ENCODE measurements around the gene CCL19.

DNA sequence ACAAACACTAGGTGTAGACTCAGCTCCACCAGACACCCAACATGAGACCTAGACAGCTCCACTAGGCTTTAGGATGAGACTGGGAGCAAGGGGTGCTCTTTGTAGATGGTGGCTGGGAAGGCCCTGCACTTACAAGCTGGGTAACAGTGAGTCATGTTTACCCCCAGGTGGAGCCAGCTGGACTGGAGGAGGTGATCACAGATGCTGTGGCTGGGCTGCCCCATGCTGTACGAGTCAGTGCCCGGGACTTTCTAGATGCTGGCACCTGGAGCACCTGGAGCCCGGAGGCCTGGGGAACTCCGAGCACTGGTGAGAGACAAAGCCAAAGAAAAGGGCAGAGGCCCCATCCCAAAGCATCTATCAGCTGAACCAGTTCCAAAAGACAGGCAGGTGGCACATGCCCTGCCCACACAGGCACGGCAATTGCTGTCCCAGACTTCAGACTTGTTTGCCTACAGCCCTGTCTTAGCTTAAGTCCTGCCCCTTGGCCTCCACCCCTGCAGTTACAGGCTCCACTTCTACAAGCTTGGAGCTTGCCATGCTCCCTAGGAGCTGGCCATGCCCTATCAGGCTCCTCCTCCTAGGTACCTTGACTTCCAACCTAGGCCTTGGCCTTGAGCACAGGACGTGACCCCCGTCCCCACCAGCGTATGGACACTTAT lies 31.4 kb downstream of the CCL19 start:
- TF ChIP-seq, protein P1, sequence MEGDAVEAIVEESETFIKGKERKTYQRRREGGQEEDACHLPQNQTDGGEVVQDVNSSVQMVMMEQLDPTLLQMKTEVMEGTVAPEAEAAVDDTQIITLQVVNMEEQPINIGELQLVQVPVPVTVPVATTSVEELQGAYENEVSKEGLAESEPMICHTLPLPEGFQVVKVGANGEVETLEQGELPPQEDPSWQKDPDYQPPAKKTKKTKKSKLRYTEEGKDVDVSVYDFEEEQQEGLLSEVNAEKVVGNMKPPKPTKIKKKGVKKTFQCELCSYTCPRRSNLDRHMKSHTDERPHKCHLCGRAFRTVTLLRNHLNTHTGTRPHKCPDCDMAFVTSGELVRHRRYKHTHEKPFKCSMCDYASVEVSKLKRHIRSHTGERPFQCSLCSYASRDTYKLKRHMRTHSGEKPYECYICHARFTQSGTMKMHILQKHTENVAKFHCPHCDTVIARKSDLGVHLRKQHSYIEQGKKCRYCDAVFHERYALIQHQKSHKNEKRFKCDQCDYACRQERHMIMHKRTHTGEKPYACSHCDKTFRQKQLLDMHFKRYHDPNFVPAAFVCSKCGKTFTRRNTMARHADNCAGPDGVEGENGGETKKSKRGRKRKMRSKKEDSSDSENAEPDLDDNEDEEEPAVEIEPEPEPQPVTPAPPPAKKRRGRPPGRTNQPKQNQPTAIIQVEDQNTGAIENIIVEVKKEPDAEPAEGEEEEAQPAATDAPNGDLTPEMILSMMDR (IDR thresholded peaks at IDR 0.05), result no peak
- no peak for TF ChIP-seq POLR2A (IDR thresholded peaks at IDR 0.05)

All from right lobe of liver (tissue), 4 donors.